ENCODE data around the gene CDK14. TPM values are rescaled to one million over a fixed set of nuclear protein-coding genes. Genes with fewer than 3 reads are reported as not detected.

CDK14 gene
- total and polyA plus RNA-seq, 2 of the 8 experiments (the other 6 are each of a cell fraction or from before 2014, with no cell fraction given), result 5.5 to 47.3 TPM

- TF ChIP-seq, protein P1, sequence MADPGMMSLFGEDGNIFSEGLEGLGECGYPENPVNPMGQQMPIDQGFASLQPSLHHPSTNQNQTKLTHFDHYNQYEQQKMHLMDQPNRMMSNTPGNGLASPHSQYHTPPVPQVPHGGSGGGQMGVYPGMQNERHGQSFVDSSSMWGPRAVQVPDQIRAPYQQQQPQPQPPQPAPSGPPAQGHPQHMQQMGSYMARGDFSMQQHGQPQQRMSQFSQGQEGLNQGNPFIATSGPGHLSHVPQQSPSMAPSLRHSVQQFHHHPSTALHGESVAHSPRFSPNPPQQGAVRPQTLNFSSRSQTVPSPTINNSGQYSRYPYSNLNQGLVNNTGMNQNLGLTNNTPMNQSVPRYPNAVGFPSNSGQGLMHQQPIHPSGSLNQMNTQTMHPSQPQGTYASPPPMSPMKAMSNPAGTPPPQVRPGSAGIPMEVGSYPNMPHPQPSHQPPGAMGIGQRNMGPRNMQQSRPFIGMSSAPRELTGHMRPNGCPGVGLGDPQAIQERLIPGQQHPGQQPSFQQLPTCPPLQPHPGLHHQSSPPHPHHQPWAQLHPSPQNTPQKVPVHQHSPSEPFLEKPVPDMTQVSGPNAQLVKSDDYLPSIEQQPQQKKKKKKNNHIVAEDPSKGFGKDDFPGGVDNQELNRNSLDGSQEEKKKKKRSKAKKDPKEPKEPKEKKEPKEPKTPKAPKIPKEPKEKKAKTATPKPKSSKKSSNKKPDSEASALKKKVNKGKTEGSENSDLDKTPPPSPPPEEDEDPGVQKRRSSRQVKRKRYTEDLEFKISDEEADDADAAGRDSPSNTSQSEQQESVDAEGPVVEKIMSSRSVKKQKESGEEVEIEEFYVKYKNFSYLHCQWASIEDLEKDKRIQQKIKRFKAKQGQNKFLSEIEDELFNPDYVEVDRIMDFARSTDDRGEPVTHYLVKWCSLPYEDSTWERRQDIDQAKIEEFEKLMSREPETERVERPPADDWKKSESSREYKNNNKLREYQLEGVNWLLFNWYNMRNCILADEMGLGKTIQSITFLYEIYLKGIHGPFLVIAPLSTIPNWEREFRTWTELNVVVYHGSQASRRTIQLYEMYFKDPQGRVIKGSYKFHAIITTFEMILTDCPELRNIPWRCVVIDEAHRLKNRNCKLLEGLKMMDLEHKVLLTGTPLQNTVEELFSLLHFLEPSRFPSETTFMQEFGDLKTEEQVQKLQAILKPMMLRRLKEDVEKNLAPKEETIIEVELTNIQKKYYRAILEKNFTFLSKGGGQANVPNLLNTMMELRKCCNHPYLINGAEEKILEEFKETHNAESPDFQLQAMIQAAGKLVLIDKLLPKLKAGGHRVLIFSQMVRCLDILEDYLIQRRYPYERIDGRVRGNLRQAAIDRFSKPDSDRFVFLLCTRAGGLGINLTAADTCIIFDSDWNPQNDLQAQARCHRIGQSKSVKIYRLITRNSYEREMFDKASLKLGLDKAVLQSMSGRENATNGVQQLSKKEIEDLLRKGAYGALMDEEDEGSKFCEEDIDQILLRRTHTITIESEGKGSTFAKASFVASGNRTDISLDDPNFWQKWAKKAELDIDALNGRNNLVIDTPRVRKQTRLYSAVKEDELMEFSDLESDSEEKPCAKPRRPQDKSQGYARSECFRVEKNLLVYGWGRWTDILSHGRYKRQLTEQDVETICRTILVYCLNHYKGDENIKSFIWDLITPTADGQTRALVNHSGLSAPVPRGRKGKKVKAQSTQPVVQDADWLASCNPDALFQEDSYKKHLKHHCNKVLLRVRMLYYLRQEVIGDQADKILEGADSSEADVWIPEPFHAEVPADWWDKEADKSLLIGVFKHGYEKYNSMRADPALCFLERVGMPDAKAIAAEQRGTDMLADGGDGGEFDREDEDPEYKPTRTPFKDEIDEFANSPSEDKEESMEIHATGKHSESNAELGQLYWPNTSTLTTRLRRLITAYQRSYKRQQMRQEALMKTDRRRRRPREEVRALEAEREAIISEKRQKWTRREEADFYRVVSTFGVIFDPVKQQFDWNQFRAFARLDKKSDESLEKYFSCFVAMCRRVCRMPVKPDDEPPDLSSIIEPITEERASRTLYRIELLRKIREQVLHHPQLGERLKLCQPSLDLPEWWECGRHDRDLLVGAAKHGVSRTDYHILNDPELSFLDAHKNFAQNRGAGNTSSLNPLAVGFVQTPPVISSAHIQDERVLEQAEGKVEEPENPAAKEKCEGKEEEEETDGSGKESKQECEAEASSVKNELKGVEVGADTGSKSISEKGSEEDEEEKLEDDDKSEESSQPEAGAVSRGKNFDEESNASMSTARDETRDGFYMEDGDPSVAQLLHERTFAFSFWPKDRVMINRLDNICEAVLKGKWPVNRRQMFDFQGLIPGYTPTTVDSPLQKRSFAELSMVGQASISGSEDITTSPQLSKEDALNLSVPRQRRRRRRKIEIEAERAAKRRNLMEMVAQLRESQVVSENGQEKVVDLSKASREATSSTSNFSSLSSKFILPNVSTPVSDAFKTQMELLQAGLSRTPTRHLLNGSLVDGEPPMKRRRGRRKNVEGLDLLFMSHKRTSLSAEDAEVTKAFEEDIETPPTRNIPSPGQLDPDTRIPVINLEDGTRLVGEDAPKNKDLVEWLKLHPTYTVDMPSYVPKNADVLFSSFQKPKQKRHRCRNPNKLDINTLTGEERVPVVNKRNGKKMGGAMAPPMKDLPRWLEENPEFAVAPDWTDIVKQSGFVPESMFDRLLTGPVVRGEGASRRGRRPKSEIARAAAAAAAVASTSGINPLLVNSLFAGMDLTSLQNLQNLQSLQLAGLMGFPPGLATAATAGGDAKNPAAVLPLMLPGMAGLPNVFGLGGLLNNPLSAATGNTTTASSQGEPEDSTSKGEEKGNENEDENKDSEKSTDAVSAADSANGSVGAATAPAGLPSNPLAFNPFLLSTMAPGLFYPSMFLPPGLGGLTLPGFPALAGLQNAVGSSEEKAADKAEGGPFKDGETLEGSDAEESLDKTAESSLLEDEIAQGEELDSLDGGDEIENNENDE (IDR thresholded peaks at IDR 0.05; ENCODE audit: insufficient replicate concordance, low read length), result no peak
- TF ChIP-seq TEAD4 (IDR thresholded peaks at IDR 0.05; ENCODE audit: low read depth, low read length) (no peak), GTF2F1 (IDR thresholded peaks at IDR 0.05; ENCODE audit: borderline replicate concordance, low read depth, low read length) (no peak), CHD2 (IDR thresholded peaks at IDR 0.05; ENCODE audit: low read length) (no peak), RXRA (IDR thresholded peaks at IDR 0.05; ENCODE audit: insufficient read depth, low read depth, low read length) (no peak), POLR2AphosphoS5 (IDR thresholded peaks at IDR 0.05; ENCODE audit: low read depth, low read length) (no peak), SP2 (IDR thresholded peaks at IDR 0.05; ENCODE audit: low read length) (no peak), NRF1 (IDR thresholded peaks at IDR 0.05; ENCODE audit: low read depth, low read length) (no peak)
These were observed 35.4 kb downstream of the CDK14 start (continued) for GRCh38 chr7:90631502-90631901.
